Activated CD4-positive, alpha-beta T cell treated with anti-CD3 and anti-CD28 coated beads, Interleukin-2, amount 50 U/mL, for 16 hours (primary cell): ENCODE data around the gene SCN10A.

ENCODE experiments used
- DNase-seq: peaks from one replicate; pipeline ENCODE4 v3.0.0-alpha.2; 2020

SCN10A gene

DNA sequence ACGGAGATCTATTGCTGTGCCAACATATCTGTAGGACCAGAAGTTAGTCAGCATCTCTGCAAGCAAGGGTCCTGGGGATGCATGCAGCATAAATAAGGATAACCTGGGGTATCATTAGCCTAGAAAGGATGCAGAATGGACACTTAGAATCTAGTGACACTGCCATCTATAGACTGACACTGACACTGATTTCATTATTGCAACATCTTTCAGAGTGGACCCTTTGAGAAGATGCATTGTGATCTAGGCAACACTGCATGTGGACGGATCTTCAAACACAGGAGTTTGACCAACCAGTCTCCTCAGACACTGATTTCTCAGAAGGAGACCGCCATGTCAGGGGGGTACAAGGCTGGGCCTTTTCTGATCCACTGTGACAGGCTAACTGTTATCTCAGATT is 52.4 kb downstream of the SCN10A start:
- no peak for DNase-seq

DNA sequence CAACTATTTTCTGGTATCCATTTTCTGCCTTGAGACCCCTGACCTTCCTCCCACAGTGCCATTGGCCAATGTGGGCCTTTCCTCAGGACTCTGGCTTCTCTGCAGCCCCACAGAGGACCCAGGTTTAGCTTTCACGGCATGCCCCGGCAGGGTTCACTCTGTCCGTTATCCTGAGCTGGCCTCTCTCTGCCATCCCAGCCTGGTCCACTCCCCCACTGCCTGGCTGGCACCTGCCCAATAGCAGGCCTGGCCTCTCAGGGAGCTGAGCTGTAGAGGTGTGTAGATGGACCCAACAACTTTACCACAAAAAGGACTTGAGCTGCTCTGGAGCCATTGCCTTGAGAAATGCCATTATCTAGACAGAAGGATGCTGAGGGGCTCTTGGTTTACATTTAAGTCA is 57.5 kb downstream of the SCN10A start:
- no peak for DNase-seq

DNA sequence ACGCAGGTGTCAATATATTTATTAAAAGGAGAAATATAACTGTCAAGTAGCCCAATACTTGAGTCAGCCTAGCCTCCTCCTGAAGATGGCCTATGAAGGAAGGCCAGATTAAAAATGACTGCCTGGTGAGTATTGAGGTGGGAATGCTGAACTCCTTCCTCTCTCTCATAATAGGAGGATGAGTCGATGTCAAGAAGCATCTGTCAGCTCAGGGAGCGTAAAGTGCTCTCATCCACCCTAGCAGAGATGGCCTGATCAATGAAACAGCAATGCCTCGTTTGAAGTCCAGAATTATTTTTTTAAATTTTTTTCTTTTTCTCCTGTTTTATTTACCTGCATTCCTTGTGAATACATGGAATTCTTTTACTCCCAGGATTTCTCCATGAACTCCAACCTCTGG is 58.3 kb downstream of the SCN10A start:
- DNase-seq, result no peak

DNA sequence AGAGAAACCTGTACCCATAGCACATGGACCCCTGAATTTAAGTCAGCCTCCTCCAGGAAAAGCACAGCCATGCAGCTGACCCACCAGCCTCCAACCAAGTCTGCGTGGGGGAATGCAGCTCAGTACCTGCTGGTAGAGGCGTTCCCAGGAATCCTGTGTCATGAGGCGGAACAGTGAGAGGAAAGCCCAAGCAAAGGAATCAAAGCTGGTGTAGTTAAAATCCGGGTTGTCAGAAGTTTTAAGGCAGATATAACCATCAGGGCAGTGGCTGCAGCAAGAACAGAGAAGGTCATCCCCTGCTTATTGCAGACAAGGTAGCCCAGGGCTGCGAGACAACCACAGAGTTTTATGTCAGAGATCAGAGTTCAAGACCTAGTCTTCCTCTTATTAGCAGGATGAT is 59.1 kb downstream of the SCN10A start:
- DNase-seq, result no peak

DNA sequence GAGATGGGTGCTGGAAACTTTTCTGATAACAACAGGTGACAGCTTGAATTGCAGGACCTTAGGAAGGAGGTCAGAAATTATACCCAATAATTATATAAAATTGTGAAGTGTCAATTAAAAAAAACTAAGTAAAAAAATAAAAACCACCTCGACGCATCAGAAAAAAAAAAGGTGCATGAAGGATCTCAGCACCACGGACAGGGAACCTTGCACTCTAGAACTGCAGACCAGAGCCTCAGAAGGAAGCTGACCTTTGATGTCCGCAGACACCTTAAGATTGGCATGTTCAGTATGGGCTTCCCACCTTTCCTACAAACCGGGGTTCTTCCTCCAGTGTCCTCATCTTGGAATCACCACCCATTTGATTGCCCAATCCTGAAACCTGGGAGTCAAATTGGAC is 60.9 kb downstream of the SCN10A start:
- DNase-seq, result no peak

DNA sequence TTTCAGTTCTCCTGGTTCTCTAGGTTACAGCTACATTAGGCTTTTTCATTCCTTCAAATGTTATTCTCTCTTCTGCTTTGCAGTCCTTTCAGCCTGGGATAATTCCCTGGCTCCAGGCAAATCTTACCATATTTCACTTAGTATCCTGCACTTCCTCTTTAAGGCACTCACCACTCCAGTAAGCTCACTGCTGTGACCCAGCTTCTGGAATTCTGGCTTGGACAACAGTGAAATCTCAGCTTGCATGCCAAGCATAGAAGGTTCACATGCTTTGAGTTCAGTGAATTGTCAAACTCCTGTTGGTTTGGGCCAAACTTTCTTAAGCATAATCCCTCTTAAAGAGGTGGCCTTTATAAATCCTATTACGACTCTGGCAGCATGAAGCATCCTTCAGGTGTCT is 69.4 kb downstream of the SCN10A start:
- DNase-seq, result no peak

DNA sequence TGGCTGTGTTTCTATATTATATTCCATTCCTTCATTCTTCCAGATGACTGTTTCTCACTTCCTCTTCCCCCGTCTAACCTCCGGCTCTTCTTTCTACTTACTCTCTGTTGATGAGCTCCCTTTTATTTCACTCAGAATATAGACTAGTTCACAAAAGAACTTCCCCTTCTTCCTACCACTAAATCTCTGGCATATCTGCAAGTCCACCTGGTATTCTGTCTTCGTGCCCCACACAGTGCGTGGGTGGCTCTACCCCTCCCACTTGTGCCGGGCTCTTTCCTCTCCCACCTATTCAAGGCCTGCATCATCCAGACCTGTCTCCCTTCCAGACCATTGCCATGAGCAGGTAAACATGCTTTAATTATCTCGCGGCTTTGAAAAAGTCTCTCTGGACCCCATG is 73.0 kb downstream of the SCN10A start:
- no peak for DNase-seq

DNA sequence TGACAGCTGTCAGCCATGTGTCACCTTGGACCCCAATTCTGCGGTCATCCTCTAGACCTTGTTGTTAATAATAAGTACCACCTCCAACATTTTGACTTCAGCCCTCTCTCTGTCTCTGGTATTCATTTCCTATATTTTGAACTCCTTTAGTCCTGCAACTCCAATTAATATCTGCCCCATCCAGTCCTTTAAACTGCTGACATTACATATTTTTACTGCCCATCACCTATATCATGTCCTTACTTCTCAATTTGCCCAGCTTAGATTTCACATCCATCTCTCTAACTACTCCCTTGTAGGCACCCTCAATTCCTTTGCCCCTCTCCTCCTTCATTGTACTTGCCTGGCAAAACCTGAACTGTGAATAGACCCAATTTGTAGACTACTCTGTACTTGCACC is 73.5 kb downstream of the SCN10A start:
- no peak for DNase-seq

DNA sequence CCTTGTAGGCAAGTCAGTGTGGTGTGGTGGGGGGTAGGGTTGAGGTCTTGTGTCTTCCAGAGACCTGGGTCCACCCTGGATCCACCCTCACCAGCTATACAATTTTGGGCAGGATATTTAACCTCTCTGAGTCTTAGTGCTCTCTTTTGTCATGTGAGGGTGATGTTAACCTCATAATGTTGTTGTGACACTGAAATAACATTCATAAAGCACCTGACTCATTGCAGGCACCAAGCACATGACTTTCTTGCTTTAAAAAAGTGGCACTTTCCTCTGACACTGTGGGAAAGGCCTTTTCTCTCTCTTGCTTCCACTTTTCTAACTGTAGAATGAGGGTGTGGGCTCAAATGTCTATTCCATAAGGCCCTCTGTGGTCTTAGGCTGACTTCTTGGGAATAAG is 75.5 kb downstream of the SCN10A start:
- no peak for DNase-seq

DNA sequence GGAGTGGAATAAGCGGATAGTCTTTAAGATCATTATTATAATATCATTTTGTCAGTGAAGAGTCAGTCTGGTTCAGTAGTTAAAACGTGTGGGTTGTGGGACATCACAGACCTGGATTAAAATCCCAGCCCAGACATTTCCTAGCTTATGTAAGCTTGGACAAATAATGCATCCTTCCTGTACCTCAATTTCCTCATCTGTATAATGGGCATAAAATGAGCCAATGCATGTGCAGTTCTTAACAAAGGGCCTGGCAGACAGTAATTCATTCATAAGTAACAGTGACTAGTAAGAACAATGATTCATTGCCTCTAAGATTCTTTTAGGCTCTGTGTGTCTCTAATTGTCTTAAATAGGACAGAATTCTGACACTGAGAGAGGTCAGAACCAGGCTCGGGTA is 76.1 kb downstream of the SCN10A start:
- no peak for DNase-seq

DNA sequence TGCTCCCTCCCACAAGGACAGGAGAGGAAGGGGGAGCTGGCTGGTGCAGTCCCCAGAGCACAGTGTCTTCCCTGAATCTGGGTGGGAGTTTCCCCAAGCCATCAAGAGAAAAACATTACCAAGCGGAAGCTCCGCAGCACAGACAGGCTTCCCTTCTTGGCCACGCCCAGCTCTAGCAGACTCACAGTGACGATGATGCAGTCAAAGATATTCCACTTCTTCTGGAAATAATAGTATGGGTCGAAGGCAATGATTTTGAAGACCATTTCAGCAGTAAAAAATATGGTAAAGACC is 76.7 kb downstream of the SCN10A start:
- DNase-seq, result no peak

DNA sequence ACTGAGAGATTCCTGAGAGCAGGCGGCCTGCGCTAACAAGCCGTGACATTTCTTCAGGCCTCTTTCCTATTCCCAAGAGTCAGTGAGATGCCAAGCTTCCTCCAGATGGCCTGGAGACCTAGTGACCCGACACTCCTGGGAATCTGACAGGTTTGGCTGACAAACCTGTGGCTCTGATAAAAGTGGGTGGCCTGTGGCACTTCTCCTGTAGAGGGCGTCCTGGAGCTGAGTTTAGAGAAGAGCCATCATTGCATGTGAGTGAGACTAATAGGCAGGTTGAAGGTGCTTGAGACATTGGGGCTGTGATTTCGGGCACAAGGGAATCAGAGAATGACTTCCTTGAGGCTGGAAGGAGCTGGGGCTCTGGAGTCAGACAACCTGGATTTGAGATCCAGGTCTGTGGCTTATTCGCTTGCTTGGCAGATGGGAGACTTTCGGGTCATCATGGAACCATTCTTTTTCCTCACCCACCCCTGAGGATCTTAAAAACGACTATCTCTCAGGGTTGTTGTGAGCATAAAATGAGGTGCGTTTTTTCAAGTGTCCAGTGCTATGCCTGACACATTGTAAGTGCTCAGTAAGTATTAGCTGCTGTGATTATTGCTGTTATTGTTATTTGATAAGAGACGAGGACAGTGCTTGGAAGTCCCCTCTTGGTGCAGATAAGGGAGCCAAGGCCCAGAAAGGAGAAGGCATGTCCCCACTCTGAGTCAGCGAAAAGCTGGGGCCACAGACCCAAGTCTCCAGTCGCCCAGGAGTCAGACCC is 77.2 kb downstream of the SCN10A start:
- DNase-seq, result peak; percentile 49

DNA sequence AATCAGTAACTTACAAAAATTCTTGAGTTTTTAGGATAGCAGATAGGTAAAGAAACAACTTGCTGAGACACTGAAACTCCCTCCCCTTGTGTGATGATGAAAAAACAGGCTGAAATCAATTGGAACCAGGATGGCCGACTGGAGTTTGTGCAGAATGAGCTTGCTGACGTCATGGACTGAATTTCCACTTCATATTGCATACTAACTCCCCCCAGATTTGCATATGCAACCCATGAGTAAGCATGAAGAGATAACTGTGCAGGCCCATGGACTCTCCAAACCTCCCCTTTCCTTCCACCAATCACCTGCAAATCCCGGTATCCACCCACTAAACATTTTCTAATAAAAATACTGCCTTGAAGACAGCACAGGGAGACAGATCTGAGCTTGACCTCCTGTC is 84.5 kb downstream of the SCN10A start:
- DNase-seq, result no peak

DNA sequence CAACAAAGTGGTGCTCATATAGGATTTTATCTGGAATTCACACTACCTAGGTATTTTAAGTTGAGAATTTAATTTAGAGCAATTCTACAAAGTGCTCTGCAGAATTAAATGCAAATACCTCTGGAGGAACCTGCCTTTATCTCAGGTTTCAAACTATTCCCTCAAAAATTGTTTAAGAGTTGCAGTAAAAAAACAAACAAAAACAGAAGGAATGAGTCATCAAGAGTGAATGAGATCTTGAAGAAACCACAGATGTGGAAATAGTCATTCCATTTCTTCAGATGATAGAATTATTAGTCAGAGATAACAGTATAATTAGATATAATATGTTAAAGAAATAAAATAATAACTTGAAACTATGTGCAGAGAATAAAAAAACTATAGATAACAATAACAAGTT is 85.7 kb downstream of the SCN10A start:
- DNase-seq, result no peak

DNA sequence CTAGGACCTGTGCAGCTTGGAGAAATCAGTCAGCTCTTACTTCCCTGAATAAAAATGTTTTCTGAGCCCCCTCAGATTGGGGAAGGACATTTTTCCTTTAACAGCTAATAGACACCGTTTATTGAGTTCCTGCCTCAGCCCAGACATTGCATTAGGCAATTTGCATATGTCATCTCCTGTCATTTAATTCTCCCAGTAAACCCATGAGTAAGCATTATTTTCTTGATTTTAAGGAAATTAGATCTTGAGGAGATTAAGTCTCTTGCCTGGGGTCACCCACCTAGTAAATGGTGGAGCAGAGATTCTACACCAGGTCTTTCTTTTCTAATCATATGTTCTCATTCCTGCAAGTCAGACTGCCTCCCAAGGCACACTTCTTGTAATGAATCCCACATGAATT is 88.0 kb downstream of the SCN10A start:
- no peak for DNase-seq

DNA sequence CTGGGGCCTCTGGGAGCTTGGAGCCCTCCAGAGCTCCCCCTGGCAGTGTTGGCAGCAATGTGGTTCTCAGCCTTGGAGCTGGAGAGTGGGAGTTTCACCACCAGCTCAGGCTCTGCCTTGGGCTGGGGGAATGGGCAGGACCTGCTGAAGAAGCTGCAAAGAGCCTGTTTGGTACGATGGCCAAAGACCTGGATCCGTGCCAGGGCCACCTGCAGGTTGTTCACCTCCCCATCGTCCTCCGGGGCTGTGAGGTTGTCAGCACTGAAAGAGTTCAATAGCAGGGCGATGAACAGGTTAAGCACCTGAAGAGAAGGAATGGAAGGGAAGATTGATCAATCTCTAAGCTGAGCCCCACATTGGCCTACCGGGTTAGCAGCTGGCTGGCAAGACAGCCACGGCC is 89.3 kb downstream of the SCN10A start:
- DNase-seq, result no peak

DNA sequence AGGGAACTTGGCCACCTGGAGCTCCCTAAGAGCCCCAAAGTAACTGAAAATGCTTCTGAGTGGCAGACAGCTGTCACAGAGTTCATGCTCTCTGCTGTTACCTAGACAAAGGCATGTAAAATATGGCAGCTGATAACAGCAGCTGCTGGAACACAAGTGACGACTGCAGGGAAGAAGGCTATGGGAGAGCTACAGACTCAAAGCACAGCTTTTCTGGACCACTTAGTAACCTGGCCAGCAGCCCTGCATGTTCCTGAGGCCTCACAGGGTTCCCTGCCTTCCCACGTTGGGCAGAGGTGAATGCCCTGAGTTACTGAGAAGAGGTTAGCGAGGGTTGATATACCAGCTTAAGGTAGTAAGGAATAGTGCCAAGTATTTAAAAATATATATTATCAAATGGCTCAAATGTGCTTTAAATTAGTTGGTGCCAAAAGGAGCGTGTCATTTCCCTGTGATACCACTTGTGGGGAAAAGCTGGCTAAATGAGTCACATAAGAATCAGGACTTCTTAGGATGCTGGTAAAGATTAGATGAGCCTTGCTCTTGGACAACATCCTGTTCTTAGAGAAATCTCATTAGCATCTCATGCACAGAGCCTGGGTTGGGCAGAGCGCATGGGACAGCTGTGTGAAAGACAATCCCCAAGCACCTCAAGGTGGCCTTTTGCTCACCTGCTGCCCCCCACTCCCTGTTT is 90.1 kb downstream of the SCN10A start:
- DNase-seq, result no peak

DNA sequence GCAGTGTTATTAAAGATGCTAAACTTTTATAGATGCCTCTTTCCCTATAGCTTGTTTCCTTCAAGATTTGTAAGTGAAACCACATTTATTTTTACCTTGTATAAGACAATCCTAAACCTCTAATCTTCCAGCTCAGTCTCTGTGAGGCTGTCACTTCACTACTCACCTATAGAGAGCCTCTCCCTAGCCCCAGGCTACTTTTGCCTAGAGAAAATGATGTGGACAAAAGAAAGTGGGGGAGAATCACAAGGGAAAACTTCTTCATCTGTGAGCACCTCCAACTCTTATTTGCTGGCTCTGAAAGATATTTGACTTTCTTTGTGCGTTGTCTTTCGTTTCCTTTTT is 91.7 kb downstream of the SCN10A start:
- DNase-seq, result no peak

DNA sequence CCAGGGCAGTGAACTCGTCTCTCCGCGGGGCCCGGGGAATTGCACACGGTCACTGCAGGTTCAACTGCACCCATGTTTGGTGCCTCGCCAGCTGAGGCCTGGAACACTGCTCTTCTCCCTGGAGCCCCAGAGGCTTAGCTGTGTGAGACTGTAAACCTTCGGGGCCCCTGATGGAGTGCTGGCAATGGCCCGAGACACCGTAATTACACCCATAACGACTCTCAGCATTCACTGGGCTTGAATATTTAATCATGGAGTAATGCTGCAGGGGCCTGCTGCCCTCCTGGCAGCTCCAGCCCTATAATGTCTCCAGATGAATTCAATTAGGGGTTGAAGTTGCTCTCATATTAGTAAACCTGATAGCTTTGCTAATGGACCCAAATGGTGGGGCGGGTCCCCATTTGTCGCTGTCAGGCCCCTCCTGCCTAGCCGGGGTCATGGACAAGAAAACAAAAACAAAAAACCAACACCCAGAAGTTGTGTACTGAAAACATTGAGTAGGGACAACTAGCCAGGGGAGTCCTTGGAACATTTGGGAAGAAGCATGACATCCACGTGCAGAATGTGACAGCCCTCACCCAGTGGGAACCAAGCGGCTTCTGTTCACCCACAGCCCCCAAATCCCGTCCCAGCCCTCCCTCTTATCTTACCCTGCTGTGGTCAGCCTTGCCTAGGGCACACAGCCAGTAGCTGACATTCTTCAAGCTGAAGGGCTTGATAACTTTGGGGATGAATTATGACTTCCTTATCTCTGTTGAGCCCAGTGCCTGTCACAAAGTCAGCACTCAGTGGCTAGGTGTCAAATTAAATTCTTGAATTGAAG is 92.2 kb downstream of the SCN10A start:
- DNase-seq, result no peak

DNA sequence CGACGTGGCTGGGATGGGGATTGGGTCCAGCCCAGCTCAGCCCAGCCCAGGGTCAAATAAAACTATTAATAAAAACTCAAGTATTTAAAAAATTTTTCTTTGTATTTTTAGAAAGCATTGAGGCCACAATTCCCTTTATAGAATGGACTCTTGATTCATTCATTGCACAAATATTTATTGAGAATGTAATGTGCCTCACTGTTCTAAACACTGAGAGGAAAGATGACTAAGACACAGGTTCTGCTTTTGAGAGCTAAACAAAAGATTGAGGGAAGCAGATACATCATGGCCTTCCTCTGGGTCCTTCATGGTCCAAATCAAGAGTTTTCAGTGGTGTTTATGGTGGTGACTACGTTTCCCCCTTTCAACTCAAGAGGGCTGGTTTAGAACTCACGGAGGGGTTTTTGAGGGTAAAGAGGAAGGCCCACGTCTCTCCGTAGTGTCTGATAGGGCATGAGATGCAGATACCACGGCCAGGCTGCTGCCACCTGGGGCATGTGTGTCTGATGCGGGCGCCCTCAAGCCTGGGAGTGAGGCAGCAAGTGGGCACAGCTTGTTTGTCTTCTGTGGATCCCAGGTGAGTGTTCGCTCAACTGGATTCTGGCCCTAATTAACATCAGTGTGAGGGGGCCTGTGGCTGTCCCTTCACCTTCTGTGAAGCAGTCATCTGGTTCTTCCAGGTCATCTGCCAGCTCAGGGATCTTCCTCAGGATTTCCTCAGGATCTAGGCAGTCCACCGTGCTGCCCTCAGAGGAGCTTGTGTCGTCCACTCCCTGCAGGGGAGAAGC is 93.0 kb downstream of the SCN10A start:
- no peak for DNase-seq

DNA sequence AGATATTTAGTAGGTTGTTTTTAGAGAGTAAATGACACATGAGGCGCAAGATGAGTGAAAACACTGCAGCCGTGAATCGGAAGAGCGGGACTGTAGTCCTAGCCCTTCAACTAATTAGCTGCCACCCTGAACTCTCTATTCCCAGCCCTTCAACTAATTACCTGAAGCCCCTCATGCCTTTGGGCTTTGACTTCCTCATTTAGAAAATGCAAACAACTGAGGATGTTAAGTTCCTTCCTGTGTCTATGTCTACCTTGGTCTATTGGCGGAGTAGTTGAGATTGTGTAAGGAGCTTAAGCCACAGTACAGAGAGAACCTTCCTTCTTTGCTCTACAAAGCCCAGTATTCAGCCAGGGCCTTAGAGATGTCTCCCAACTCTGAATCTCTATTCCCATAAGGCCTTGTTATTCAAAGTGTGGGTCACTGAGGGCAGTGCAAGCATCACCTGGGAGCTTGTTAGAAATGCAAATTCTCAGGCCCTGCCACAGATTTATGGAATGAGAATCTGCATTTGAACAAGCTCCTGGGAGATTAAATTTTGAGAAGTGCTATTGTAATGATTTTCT is 94.7 kb downstream of the SCN10A start:
- no peak for DNase-seq

DNA sequence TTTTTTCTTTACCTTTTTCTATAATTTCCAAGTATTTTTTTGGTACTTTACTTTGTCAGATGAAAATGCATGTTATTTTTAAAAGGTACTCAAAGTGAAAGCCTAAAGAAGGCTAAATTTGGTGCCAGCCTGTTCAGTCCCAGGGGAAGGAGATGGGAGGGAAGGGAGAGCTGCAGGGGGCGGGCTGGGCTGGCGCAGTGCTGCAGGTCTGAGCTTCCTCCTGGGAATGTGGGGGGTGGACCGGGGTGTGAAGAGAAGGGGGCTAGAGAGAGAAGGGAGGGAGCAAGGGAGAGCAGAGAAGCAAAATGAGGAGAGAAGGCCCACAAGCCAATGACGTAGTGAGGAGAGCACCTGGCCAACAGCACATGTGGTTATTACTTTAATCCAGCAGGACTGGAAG is 95.6 kb downstream of the SCN10A start:
- no peak for DNase-seq
